Measurements from ENCODE around the gene EMC6. TPM values are rescaled to one million over a fixed set of nuclear protein-coding genes. Genes with fewer than 3 reads are reported as not detected.

Gene EMC6
- total RNA-seq, 1 experiment from 2014 or later, result 23.1 TPM

DNA sequence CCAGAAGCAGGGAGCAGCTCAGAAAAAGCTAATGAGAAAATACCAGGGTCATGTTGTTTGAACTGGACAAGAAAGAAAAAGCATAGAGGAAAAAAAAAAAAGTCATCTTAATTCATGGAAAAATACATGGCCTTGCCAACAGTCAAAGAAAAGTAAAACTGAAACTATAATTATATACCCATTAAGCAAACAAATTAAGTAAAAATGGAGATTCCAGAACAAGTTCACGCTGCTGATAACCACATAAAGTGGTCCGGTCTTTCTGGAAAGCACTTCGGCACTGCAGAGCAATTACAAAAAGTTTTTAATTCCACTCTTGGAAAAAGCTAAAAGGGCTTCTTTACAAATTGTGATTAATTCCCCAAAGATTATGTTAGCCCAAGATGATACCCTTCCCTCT, 39.8 kb downstream of the EMC6 start:
- no peak for DNase-seq (ENCODE audit: low read depth)

DNA sequence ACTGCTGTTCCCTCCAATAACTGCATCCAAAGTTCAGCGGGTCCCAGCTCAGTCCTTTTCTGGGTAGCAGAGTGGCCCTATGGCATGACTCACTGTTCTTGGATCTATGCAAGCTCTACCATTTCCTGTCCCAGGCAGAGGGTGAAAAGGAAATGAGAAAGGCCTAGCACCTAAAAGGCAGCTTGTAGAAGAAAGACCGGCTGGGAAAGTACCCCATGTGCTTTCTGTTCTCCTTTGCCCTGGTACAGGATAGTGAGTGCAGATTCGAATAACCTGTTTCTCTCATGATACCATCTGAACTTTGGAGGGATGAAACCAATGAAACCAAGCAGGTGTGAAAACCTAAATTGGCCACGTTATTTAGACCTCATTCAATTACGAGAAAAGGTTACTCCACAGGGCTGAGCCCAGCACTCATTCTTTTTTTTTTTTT, 42.4 kb downstream of the EMC6 start:
- DNase-seq (ENCODE audit: low read depth), result peak; percentile 74

DNA sequence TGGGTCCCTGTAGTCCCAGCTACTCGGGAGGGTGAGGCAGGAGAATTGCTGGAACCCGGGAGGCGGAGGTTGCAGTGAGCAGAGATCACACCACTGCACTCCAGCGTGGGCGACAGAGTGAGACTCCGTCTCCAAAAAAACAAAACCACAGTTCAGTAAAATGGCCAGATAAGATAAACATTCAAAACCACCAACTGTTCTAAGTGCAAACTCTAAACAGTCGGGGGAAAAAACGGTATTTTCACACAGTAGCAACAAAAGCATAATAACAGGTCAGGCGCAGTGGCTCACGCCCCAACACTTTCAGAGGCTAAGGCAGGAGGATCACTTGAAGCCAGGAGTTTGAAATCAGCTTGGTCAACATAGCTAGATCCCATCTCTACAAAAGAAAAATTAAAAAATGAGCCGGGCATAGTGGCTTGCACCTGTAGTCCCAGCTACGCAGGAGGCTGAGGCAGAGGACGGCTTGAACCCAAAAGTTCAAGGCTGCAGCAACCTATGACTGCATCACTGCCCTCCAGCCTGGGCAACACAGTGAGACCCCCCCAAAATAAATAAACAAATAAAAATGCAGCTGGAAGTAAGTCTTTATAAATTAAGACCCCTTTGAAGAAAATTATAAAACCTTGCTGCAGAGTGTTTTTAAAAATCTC, 44.3 kb downstream of the EMC6 start:
- no peak for DNase-seq (ENCODE audit: low read depth)

DNA sequence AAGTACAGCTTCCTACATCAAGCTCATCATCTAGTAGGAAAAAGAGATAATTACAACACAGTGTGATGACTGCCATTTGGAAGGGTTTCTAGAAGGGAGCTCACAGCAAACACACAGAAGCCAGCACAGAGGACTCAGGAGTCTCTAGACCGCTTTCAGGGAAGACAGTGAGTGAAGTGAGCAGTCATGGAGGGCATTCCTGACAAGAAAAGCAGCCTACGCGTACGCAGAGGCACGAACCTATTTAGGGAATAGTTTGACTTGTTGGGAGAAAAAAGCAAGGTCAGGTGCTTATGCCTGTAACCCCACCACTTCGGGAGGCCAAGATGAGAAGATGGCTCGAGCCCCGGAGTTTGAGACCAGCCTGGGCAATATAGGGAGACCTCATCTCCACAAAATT, 46.7 kb downstream of the EMC6 start:
- no peak for DNase-seq (ENCODE audit: low read depth)

DNA sequence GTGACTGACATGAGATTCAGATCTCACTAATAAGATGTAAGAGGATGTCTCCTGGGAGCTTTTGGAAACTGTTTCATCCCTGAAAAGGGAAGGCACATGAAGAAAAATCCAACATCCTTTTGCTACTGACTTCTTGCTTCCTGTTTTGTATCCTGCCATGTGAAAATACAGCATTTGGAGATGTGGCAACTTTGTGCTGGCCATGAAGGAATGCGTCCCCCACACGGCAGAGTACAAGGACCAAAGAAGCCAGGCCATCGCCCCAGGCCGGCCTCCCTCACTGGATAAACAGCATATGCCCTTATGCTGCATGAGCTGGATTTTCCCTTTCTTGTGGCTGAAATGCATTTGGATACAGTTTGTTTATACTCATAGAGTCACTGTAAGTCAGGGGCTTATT, 49.6 kb downstream of the EMC6 start:
- no peak for DNase-seq (ENCODE audit: low read depth)

DNA sequence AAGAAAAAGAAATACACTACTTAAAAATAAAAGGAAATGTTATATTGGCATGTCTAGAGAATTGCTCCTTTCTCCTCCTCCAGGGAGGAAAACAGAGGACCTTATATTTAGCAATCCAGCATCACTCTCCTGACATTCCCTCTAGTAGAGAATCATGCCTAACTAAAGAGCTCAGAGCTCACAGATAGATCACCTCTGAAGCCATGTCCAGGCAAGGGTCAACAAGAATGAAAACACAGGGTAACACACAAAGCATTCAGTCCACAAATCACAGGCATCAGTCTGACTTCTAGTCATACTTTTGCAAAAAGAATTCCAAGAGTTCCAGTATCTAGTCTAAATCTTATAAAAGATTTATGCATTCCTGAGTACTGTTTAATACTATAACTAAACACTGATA, 50.7 kb downstream of the EMC6 start:
- no peak for DNase-seq (ENCODE audit: low read depth)

Other genes with a start within 250 kb of the EMC6 start
- gene OR1E2, start 235.0 kb upstream of the EMC6 start, total RNA-seq (2014; rRNA removed; shearing (Covaris generic)), result not detected in 2 replicates
- not detected in 2 replicates for gene SPATA22, start 197.0 kb upstream of the EMC6 start, total RNA-seq (2014; rRNA removed; shearing (Covaris generic))
- gene ASPA, start 192.8 kb upstream of the EMC6 start, total RNA-seq (2014; rRNA removed; shearing (Covaris generic)), result not detected in 2 replicates
- gene TRPV3, start 111.0 kb upstream of the EMC6 start, total RNA-seq (2014; rRNA removed; shearing (Covaris generic)), result 0.42 and 0.97 TPM in 2 replicates
- gene TRPV1, start 59.4 kb upstream of the EMC6 start, total RNA-seq (2014; rRNA removed; shearing (Covaris generic)), result 1.1 and 3.0 TPM in 2 replicates
- 18.1 and 19.5 TPM in 2 replicates for gene SHPK, start 32.6 kb upstream of the EMC6 start, total RNA-seq (2014; rRNA removed; shearing (Covaris generic))
- 17.3 and 19.1 TPM in 2 replicates for gene CTNS, start 32.1 kb upstream of the EMC6 start, total RNA-seq (2014; rRNA removed; shearing (Covaris generic))
- gene TAX1BP3, start 234 bp upstream of the EMC6 start, total RNA-seq (2014; rRNA removed; shearing (Covaris generic)), result 172 and 205 TPM in 2 replicates
- 11.5 and 14.5 TPM in 2 replicates for gene P2RX5, start 27.3 kb downstream of the EMC6 start, total RNA-seq (2014; rRNA removed; shearing (Covaris generic))
- gene HASPIN, start 55.1 kb downstream of the EMC6 start, total RNA-seq (2014; rRNA removed; shearing (Covaris generic)), result 11.0 and 12.7 TPM in 2 replicates
- 47.0 and 56.9 TPM in 2 replicates for gene ITGAE, start 132.4 kb downstream of the EMC6 start, total RNA-seq (2014; rRNA removed; shearing (Covaris generic))
- 18.8 and 30.4 TPM in 2 replicates for gene NCBP3, start 177.4 kb downstream of the EMC6 start, total RNA-seq (2014; rRNA removed; shearing (Covaris generic))
- 9.6 and 14.4 TPM in 2 replicates for gene CAMKK1, start 224.2 kb downstream of the EMC6 start, total RNA-seq (2014; rRNA removed; shearing (Covaris generic))
- gene P2RX1, start 247.7 kb downstream of the EMC6 start, total RNA-seq (2014; rRNA removed; shearing (Covaris generic)), result not detected in 2 replicates